Fibroblast of villous mesenchyme (primary cell): ENCODE results near the gene UQCR10. TPM values are rescaled to one million over a fixed set of nuclear protein-coding genes. Genes with fewer than 3 reads are reported as not detected.

ENCODE experiments used
- DNase-seq: peaks from one replicate; pipeline ENCODE4 v3.0.0-alpha.2; 2010; ENCODE audit warnings: low read depth
- H3K4me3 ChIP-seq: 2 replicates; pipeline ENCODE4 v1.5.1; 2011; ENCODE audit warnings: low read depth, mild to moderate bottlenecking, low read length
- CTCF ChIP-seq: IDR thresholded peaks from 2 replicates; pipeline ENCODE4 v1.5.1; 2012; ENCODE audit warnings: low read depth, mild to moderate bottlenecking, low read length; ENCODE audit not compliant: insufficient read depth
- total RNA-seq: library from RNA; depleted of rRNA; stranded (reverse); fragments of >200 nt; gene quantifications from 2 replicates; pipeline ENCODE4 v1.2.3, GENCODE V29; 2012

Gene UQCR10
- total RNA-seq, 1 donor, result 59.6 TPM

- no peak for DNase-seq
- H3K4me3 ChIP-seq, result no peak overlapping the region
- no peak for TF ChIP-seq CTCF
Observed at GRCh38 chr22:29787371-29787980, 20.3 kb downstream of the UQCR10 start.

GRCh38 chr22:29788339-29789279 lies 21.4 kb downstream of the UQCR10 start:
- no peak for DNase-seq
- TF ChIP-seq CTCF, result no peak
- H3K4me3 ChIP-seq, result no peak overlapping the region

- H3K4me3 ChIP-seq, result no peak overlapping the region
- no peak for DNase-seq
- TF ChIP-seq CTCF, result no peak
Observed at GRCh38 chr22:29790061-29790460, 22.9 kb downstream of the UQCR10 start.

GRCh38 chr22:29793396-29793795 lies 26.2 kb downstream of the UQCR10 start:
- no peak for TF ChIP-seq CTCF
- H3K4me3 ChIP-seq, result no peak overlapping the region
- DNase-seq, result no peak

GRCh38 chr22:29795663-29796062 lies 28.5 kb downstream of the UQCR10 start:
- TF ChIP-seq CTCF, result no peak
- no peak overlapping the region for H3K4me3 ChIP-seq
- no peak for DNase-seq

GRCh38 chr22:29797351-29797750 lies 30.2 kb downstream of the UQCR10 start:
- DNase-seq, result no peak
- TF ChIP-seq CTCF, result no peak

More at GRCh38 chr22:29797351-29797750, 30.2 kb downstream of the UQCR10 start:
- H3K4me3 ChIP-seq, result no peak overlapping the region
